HepG2 (cell line): ENCODE measurements around the gene LONP1. TPM values are rescaled to one million over a fixed set of nuclear protein-coding genes. Genes with fewer than 3 reads are reported as not detected.
A peak's percentile ranks its signal among the peaks of the same experiment; 100 is the strongest.

Source experiments
- ATRX ChIP-seq: sonication (generic); formaldehyde crosslinking; IDR thresholded peaks from 2 replicates; pipeline ENCODE4 v1.4.0; 2020; ENCODE audit warnings: missing genetic modification reagents, borderline replicate concordance
- PAXIP1 ChIP-seq: sonication (generic); formaldehyde crosslinking; conservative IDR thresholded peaks from 2 replicates; pipeline ENCODE4 v1.4.0; 2020; ENCODE audit warnings: mild to moderate bottlenecking, missing genetic modification reagents, moderate library complexity
- ZNF687 ChIP-seq: sonication (generic); formaldehyde crosslinking; IDR thresholded peaks from 2 replicates; pipeline ENCODE4 v1.5.1; 2020; ENCODE audit warnings: mild to moderate bottlenecking, missing genetic modification reagents, moderate library complexity
- ZNF724P ChIP-seq: sonication (generic); formaldehyde crosslinking; IDR thresholded peaks from 2 replicates; pipeline ENCODE4 v1.8.0; 2022; ENCODE audit warnings: missing genetic modification reagents, borderline replicate concordance
- polyA plus RNA-seq, 8 experiments: library from polyadenylated mRNA; depleted of rRNA in 3 of 8; stranded (reverse) in 7 of 8; unstranded in 1 of 8; fragments of >200 nt; fragmentation: Illumina TruSeq in 4 of 8; extraction: Trizol in 4 of 8; gene quantifications; 2 replicates each; pipeline versions ENCODE4 v1.2.1 to v1.2.3, GENCODE V29; 2011 to 2016; ENCODE audit warnings: low read depth in 4 of 8, missing spikeins in 1 of 8, mixed read lengths in 1 of 8; ENCODE audit not compliant: insufficient read depth in 1 of 8
- total RNA-seq, 5 experiments: library from RNA; depleted of rRNA; stranded (reverse); fragments of >200 nt; fragmentation: Illumina TruSeq; extraction: Trizol; gene quantifications; 2 replicates each; pipeline ENCODE4 v1.2.3, GENCODE V29; 2016; ENCODE audit warnings: low read depth in 1 of 5
- TF ChIP-seq, protein P1 (sequence below): sonication (generic); formaldehyde crosslinking; IDR thresholded peaks from 2 replicates; pipeline ENCODE4 v1.4.0; 2020; ENCODE audit warnings: missing genetic modification reagents, borderline replicate concordance

Gene LONP1
- total and polyA plus RNA-seq, 2 of the 13 experiments (the other 11 are each of a cell fraction or from before 2014, with no cell fraction given), result 59.5 to 76.8 TPM

DNA sequence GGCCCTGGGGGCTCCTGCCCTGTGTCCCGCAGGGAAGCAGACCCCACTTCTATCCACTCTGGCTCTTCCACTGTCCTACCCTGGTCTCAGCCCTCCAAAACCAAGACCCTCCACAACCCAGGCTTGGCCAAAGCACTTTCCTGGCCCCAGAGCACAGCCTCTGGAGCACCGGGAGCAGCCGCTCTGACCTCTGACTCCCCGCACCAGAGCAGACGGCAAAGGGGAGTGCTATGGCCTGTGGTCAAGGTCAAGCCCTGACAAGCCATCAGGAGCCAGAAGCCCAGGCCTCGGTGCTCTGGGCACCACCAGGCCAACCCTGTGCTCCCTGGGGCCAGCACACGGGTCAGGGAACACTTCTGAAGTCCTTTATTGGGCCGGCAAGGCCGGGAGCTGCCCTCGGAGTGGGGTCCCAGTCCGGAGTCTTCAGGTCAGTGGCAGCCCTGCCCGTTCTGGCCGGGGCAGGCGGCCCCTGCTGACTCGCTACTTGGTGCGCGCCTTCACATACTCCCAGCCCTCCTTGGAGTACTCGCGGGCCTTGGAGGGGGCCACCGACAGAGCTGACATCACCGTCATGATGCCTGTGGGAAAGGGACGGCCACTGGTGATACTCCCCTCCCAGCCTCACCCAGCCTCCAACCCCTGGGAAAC lies 41.8 kb downstream of the LONP1 start (continued):
- TF ChIP-seq, protein P1, sequence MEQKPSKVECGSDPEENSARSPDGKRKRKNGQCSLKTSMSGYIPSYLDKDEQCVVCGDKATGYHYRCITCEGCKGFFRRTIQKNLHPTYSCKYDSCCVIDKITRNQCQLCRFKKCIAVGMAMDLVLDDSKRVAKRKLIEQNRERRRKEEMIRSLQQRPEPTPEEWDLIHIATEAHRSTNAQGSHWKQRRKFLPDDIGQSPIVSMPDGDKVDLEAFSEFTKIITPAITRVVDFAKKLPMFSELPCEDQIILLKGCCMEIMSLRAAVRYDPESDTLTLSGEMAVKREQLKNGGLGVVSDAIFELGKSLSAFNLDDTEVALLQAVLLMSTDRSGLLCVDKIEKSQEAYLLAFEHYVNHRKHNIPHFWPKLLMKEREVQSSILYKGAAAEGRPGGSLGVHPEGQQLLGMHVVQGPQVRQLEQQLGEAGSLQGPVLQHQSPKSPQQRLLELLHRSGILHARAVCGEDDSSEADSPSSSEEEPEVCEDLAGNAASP (CRISPR knock-in tag), result no peak
- TF ChIP-seq ZNF724P (CRISPR knock-in tag) (no peak), PAXIP1 (CRISPR knock-in tag) (0 out of 2 replicates have a peak, but pooled peaks have one; percentile 35), ATRX (CRISPR knock-in tag) (no peak), ZNF687 (CRISPR knock-in tag) (peak; percentile 64)
